Astrocyte (in vitro differentiated cells and primary cell): Measurements from ENCODE around the gene TGFBRAP1. TPM values are rescaled to one million over a fixed set of nuclear protein-coding genes. Genes with fewer than 3 reads are reported as not detected.
A peak's percentile ranks its signal among the peaks of the same experiment; 100 is the strongest.

Source experiments
- DNase-seq: peaks from one replicate; pipeline ENCODE4 v3.0.0-alpha.2; 2010; ENCODE audit warnings: low read depth
- FAIRE-seq: peaks from 2 replicates; lab custom pipeline; 2011; peaks lifted over from hg19 to GRCh38; lab: Jason Lieb, UNC
- H2AFZ ChIP-seq: 2 replicates; pipeline ENCODE4 v1.6.0; 2012; ENCODE audit warnings: low read depth, low read length, inconsistent platforms
- H3K27ac ChIP-seq: 2 replicates; pipeline ENCODE4 v1.5.1; 2011; ENCODE audit warnings: low read depth, low read length, inconsistent platforms
- H3K27me3 ChIP-seq: 2 replicates; pipeline ENCODE4 v1.6.0; 2011; ENCODE audit warnings: low read length, inconsistent platforms; ENCODE audit not compliant: insufficient read depth
- H3K36me3 ChIP-seq: 2 replicates; pipeline ENCODE4 v1.5.1; 2011; ENCODE audit warnings: low read length, inconsistent platforms; ENCODE audit not compliant: insufficient read depth
- H3K4me1 ChIP-seq: 2 replicates; pipeline ENCODE4 v1.5.1; 2011; ENCODE audit warnings: low read length, inconsistent platforms; ENCODE audit not compliant: insufficient read depth
- H3K4me2 ChIP-seq: 2 replicates; pipeline ENCODE4 v1.6.0; 2012; ENCODE audit warnings: low read length, inconsistent platforms
- H3K4me3 ChIP-seq: 2 replicates; pipeline ENCODE4 v1.5.1; 2011; ENCODE audit warnings: low read depth, mild to moderate bottlenecking, low read length, inconsistent platforms; ENCODE audit not compliant: insufficient read depth
- H3K79me2 ChIP-seq: 2 replicates; pipeline ENCODE4 v1.6.0; 2012; ENCODE audit warnings: mild to moderate bottlenecking, low read length, inconsistent platforms; ENCODE audit not compliant: insufficient read depth
- H3K9ac ChIP-seq: 2 replicates; pipeline ENCODE4 v1.6.0; 2012; ENCODE audit warnings: mild to moderate bottlenecking, low read length, inconsistent platforms
- H3K9me3 ChIP-seq: 2 replicates; pipeline ENCODE4 v1.5.1; 2012; ENCODE audit warnings: low read depth, mild to moderate bottlenecking, low read length, inconsistent platforms; ENCODE audit not compliant: insufficient read depth
- H4K20me1 ChIP-seq: 2 replicates; pipeline ENCODE4 v1.6.0; 2012; ENCODE audit warnings: low read length, inconsistent platforms; ENCODE audit not compliant: insufficient read depth
- H3K27ac Mint-ChIP-seq: one replicate; pipeline ENCODE4 v1.8.0; 2021; ENCODE audit warnings: mild to moderate bottlenecking, mixed read lengths; ENCODE audit not compliant: unreplicated experiment
- H3K27me3 Mint-ChIP-seq: one replicate; pipeline ENCODE4 v1.8.0; 2021; ENCODE audit warnings: low read depth, mixed read lengths; ENCODE audit not compliant: unreplicated experiment
- H3K36me3 Mint-ChIP-seq: one replicate; pipeline ENCODE4 v1.8.0; 2021; ENCODE audit warnings: low read depth, mixed read lengths; ENCODE audit not compliant: unreplicated experiment
- H3K4me1 Mint-ChIP-seq: one replicate; pipeline ENCODE4 v1.8.0; 2021; ENCODE audit warnings: low read depth, mixed read lengths; ENCODE audit not compliant: unreplicated experiment
- H3K4me3 Mint-ChIP-seq: one replicate; pipeline ENCODE4 v1.8.0; 2021; ENCODE audit warnings: mild to moderate bottlenecking, moderate library complexity, mixed read lengths; ENCODE audit not compliant: unreplicated experiment
- H3K9me3 Mint-ChIP-seq: one replicate; pipeline ENCODE4 v1.8.0; 2021; ENCODE audit warnings: mild to moderate bottlenecking, mixed read lengths; ENCODE audit not compliant: unreplicated experiment
- EZH2 ChIP-seq: IDR thresholded peaks from 2 replicates; pipeline ENCODE4 v1.6.1; 2012; ENCODE audit warnings: mild to moderate bottlenecking, low read length, inconsistent platforms; ENCODE audit not compliant: insufficient read depth
- total RNA-seq: library from RNA; stranded (reverse); gene quantifications from 2 replicates; pipeline ENCODE4 v1.2.1, GENCODE V29; 2021
- TF ChIP-seq, protein P1 (sequence below): IDR thresholded peaks from 2 replicates; pipeline ENCODE4 v1.5.1; 2011; ENCODE audit warnings: low read depth, mild to moderate bottlenecking, inconsistent platforms, low read length, moderate library complexity; ENCODE audit not compliant: insufficient read depth

The TGFBRAP1 gene
- total RNA-seq, 1 donor from 2014 or later = 25.1 TPM

DNA sequence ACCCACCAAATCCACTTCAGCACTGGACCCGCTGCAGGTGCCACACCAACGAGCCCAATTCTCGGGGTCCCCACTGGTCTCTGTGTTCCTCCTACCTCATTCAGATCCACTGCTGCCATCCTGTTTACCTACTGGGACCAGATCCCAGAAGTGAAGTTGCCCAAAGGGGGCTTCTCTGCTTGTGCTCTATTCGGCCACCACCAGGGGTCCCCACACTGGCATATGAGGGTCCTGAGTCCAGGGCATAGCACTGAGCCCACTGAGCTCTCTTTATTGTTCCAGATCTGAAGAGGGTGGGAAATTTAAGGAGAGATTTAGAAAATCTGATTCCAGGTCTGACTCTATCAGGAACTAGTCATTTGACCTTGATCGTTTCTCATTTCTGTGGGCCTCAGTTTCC is 85.6 kb downstream of the TGFBRAP1 start:
- H3K27ac Mint-ChIP-seq = no peak overlapping the region
- no peak for FAIRE-seq
- H3K9me3 ChIP-seq = no peaks in the 10 kb centered on the region

DNA sequence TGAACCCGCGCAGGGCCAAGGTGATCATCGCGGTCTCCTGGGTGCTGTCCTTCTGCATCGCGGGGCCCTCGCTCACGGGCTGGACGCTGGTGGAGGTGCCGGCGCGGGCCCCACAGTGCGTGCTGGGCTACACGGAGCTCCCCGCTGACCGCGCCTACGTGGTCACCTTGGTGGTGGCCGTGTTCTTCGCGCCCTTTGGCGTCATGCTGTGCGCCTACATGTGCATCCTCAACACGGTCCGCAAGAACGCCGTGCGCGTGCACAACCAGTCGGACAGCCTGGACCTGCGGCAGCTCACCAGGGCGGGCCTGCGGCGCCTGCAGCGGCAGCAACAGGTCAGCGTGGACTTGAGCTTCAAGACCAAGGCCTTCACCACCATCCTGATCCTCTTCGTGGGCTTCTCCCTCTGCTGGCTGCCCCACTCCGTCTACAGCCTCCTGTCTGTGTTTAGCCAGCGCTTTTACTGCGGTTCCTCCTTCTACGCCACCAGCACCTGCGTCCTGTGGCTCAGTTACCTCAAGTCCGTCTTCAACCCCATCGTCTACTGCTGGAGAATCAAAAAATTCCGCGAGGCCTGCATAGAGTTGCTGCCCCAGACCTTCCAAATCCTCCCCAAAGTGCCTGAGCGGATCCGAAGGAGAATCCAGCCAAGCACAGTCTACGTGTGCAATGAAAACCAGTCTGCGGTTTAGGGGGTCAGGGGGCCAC is 87.1 kb downstream of the TGFBRAP1 start:
- no peak for TF ChIP-seq EZH2
- TF ChIP-seq, protein P1, sequence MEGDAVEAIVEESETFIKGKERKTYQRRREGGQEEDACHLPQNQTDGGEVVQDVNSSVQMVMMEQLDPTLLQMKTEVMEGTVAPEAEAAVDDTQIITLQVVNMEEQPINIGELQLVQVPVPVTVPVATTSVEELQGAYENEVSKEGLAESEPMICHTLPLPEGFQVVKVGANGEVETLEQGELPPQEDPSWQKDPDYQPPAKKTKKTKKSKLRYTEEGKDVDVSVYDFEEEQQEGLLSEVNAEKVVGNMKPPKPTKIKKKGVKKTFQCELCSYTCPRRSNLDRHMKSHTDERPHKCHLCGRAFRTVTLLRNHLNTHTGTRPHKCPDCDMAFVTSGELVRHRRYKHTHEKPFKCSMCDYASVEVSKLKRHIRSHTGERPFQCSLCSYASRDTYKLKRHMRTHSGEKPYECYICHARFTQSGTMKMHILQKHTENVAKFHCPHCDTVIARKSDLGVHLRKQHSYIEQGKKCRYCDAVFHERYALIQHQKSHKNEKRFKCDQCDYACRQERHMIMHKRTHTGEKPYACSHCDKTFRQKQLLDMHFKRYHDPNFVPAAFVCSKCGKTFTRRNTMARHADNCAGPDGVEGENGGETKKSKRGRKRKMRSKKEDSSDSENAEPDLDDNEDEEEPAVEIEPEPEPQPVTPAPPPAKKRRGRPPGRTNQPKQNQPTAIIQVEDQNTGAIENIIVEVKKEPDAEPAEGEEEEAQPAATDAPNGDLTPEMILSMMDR = no peak
- Histone ChIP-seq H2AFZ (no peak overlapping the region), H3K4me2 (no peak overlapping the region), H3K4me1 (peaks cover 14% of the 10 kb centered on the region), H3K36me3 (no peaks in the 10 kb centered on the region), H3K27ac (no peak overlapping the region), H3K79me2 (no peaks in the 10 kb centered on the region), H3K4me3 (no peak overlapping the region), H4K20me1 (no peaks in the 10 kb centered on the region), H3K9me3 (no peaks in the 10 kb centered on the region), H3K27me3 (no peaks in the 10 kb centered on the region), H3K9ac (no peak overlapping the region)
- FAIRE-seq = no peak
- DNase-seq = no peak
- Mint-ChIP-seq H3K27ac (no peak overlapping the region), H3K27me3 (peaks cover 2% of the 10 kb centered on the region), H3K4me1 (peaks cover 17% of the 10 kb centered on the region), H3K36me3 (peaks cover 1% of the 10 kb centered on the region), H3K4me3 (no peak overlapping the region), H3K9me3 (peaks cover 4% of the 10 kb centered on the region)

More for the DNA sequence above, 85.6 kb downstream of the TGFBRAP1 start:
- no peak overlapping the region for H3K27ac ChIP-seq
- peaks cover 1% of the 10 kb centered on the region for H3K36me3 Mint-ChIP-seq
- no peaks in the 10 kb centered on the region for H4K20me1 ChIP-seq
- peaks cover 9% of the 10 kb centered on the region for H3K4me1 ChIP-seq
- H3K36me3 ChIP-seq = no peaks in the 10 kb centered on the region
- H3K9ac ChIP-seq = no peak overlapping the region
- no peak for TF ChIP-seq EZH2
- TF ChIP-seq, protein P1 = peak; percentile 16
- H3K79me2 ChIP-seq = no peaks in the 10 kb centered on the region
- peaks cover 16% of the 10 kb centered on the region for H3K4me1 Mint-ChIP-seq
- no peaks in the 10 kb centered on the region for H3K27me3 ChIP-seq
- no peak overlapping the region for H2AFZ ChIP-seq
- DNase-seq = no peak
- H3K27me3 Mint-ChIP-seq = peaks cover 2% of the 10 kb centered on the region
- no peak overlapping the region for H3K4me2 ChIP-seq
- peaks cover 6% of the 10 kb centered on the region for H3K9me3 Mint-ChIP-seq
- no peak overlapping the region for H3K4me3 Mint-ChIP-seq
- no peak overlapping the region for H3K4me3 ChIP-seq

DNA sequence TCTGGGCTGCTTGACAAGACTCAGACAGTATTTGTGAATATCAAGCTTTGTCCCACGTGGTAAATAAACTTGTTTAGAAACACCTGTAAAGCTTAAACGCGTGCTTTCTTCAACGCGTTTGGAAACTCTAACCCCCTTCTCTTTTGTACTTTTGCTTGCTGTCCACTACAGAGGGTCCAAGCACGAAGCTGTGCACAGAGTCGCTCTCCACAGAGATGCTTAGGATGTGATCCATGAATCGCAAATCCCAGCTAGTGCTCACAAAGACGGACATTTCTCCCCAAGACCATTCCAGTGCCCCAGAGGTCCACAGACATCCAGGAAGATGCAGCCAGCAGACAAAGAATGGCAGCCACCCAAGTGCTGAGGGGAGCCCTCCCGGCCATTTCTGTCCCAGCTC is 88.1 kb downstream of the TGFBRAP1 start, which contains the start of gene GPR45:
TSS of gene GPR45 (plus strand) at position 301 of the 400 bp plus-strand sequence. CDS start 116 bp downstream, outside the sequence.
- H3K4me1 Mint-ChIP-seq = peaks cover 17% of the 10 kb centered on the region
- peak within 1 kb of the TSS; percentile 98 for H3K27ac Mint-ChIP-seq
- Histone ChIP-seq H2AFZ (no peak within 1 kb of the TSS), H3K36me3 (no peaks in the 10 kb centered on the region), H3K4me2 (no peak within 1 kb of the TSS), H3K4me3 (no peak within 1 kb of the TSS), H3K9me3 (no peaks in the 10 kb centered on the region), H3K27ac (no peak within 1 kb of the TSS), H3K4me1 (peaks cover 14% of the 10 kb centered on the region), H4K20me1 (no peaks in the 10 kb centered on the region), H3K9ac (no peak within 1 kb of the TSS), H3K27me3 (no peaks in the 10 kb centered on the region), H3K79me2 (no peaks in the 10 kb centered on the region)
- peaks cover 4% of the 10 kb centered on the region for H3K9me3 Mint-ChIP-seq
- DNase-seq = no peak
- H3K27me3 Mint-ChIP-seq = peaks cover 2% of the 10 kb centered on the region
- TF ChIP-seq, protein P1 = no peak
- TF ChIP-seq EZH2 = no peak
- no peak within 1 kb of the TSS for H3K4me3 Mint-ChIP-seq
- no peak for FAIRE-seq
- no peaks in the 10 kb centered on the region for H3K36me3 Mint-ChIP-seq
